Liver (tissue), 9 donors: ENCODE results near the gene GSTO2. TPM values are rescaled to one million over a fixed set of nuclear protein-coding genes. Genes with fewer than 3 reads are reported as not detected.

Source experiments
- DNase-seq: peaks from one replicate; pipeline ENCODE4 v3.0.0-alpha.2; 2017; ENCODE audit warnings: low spot score
- H3K27ac ChIP-seq, 2 donors: one replicate each; pipeline ENCODE4 v1.7.0; 2013; ENCODE audit warnings: inconsistent platforms in 2 of 2, low read length in 2 of 2, control low read depth in 1 of 2, low read depth in 1 of 2, mild to moderate bottlenecking in 1 of 2
- H3K27me3 ChIP-seq, 4 donors: one replicate each; pipeline versions ENCODE4 v1.6.1 to v1.7.0; 2013; ENCODE audit warnings: low read length in 3 of 4, inconsistent platforms in 1 of 4, mild to moderate bottlenecking in 1 of 4, moderate library complexity in 1 of 4; ENCODE audit not compliant: control insufficient read depth in 4 of 4, insufficient read depth in 4 of 4
- H3K36me3 ChIP-seq, 4 donors: one replicate each; pipeline versions ENCODE4 v1.6.1 to v1.7.0; 2013; ENCODE audit warnings: low read length in 3 of 4, mild to moderate bottlenecking in 3 of 4, low read depth in 1 of 4, moderate library complexity in 1 of 4; ENCODE audit not compliant: control insufficient read depth in 4 of 4, insufficient read depth in 3 of 4
- H3K4me1 ChIP-seq, 4 donors: one replicate each; pipeline versions ENCODE4 v1.6.1 to v1.7.0; 2013; ENCODE audit warnings: low read length in 3 of 4, mild to moderate bottlenecking in 3 of 4, moderate library complexity in 1 of 4; ENCODE audit not compliant: control insufficient read depth in 4 of 4, insufficient read depth in 4 of 4
- H3K4me3 ChIP-seq, 3 donors: one replicate each; pipeline versions ENCODE4 v1.6.1 to v1.7.0; 2013; ENCODE audit warnings: low read length in 3 of 3, control low read depth in 1 of 3, low read depth in 1 of 3, mild to moderate bottlenecking in 1 of 3
- H3K9ac ChIP-seq, 2 donors: one replicate each; pipeline ENCODE4 v1.7.0; 2013; ENCODE audit warnings: low read length in 2 of 2, mild to moderate bottlenecking in 2 of 2, moderate library complexity in 2 of 2, control low read depth in 1 of 2, low read depth in 1 of 2
- H3K9me3 ChIP-seq, 4 donors: one replicate each; pipeline versions ENCODE4 v1.6.1 to v1.7.0; 2013; ENCODE audit warnings: low read length in 3 of 4; ENCODE audit not compliant: control insufficient read depth in 4 of 4
- EGR1 ChIP-seq, 2 donors: IDR thresholded peaks; 2 replicates each; pipeline ENCODE4 v1.6.1; 2016 to 2018; ENCODE audit warnings: antibody characterized with exemption in 2 of 2, low read depth in 2 of 2
- FOXA1 ChIP-seq: IDR thresholded peaks from 2 replicates; pipeline ENCODE4 v1.6.1; 2016; ENCODE audit warnings: antibody characterized with exemption
- GABPA ChIP-seq, 2 donors: IDR thresholded peaks in 1 of 2; conservative IDR thresholded peaks in 1 of 2; 2 replicates each; pipeline ENCODE4 v1.6.1; 2016; ENCODE audit warnings: antibody characterized with exemption in 2 of 2, mild to moderate bottlenecking in 1 of 2, moderate library complexity in 1 of 2
- HNF4A ChIP-seq, 2 donors: conservative IDR thresholded peaks; 2 replicates each; pipeline ENCODE4 v1.6.1; 2016; ENCODE audit warnings: antibody characterized with exemption in 2 of 2, mild to moderate bottlenecking in 2 of 2
- HNF4G ChIP-seq: IDR thresholded peaks from 2 replicates; pipeline ENCODE4 v1.6.1; 2016; ENCODE audit warnings: antibody characterized with exemption
- JUND ChIP-seq, 2 donors: IDR thresholded peaks; 2 replicates each; pipeline ENCODE4 v1.6.1; 2016; ENCODE audit warnings: antibody characterized with exemption in 2 of 2
- NR2F2 ChIP-seq: IDR thresholded peaks from 2 replicates; pipeline ENCODE4 v1.6.1; 2016; ENCODE audit warnings: antibody characterized with exemption
- RAD21 ChIP-seq, 2 donors: IDR thresholded peaks; 2 replicates each; pipeline ENCODE4 v1.6.1; 2016; ENCODE audit warnings: antibody characterized with exemption in 2 of 2, mild to moderate bottlenecking in 2 of 2
- TAF1 ChIP-seq: conservative IDR thresholded peaks from 2 replicates; pipeline ENCODE4 v1.6.1; 2016; ENCODE audit warnings: antibody characterized with exemption, mild to moderate bottlenecking
- YY1 ChIP-seq: IDR thresholded peaks from 2 replicates; pipeline ENCODE4 v1.6.1; 2016; ENCODE audit warnings: antibody characterized with exemption, mild to moderate bottlenecking
- WGBS: extraction: QIAGEN DNeasy Blood & Tissue Kit; methylation state at CpG from one replicate; pipeline ENCODE4 v1.1.7; 2013; 5-methylcytosine and 5-hydroxymethylcytosine counted together
- polyA plus RNA-seq, 2 donors: library from polyadenylated mRNA; stranded (reverse) in 1 of 2; unstranded in 1 of 2; fragments of 200-250 nt in 1 of 2; fragments of >200 nt in 1 of 2; fragmentation: Nextera tagmentation in 1 of 2; extraction: Ambion mirVana in 1 of 2; gene quantifications; one replicate each; pipeline versions ENCODE4 v1.2.1 to v1.2.3, GENCODE V29; 2013 to 2015
- total RNA-seq, 2 donors: library from RNA; depleted of rRNA; stranded (reverse); fragments of >200 nt; gene quantifications; one replicate each; pipeline ENCODE4 v1.2.3, GENCODE V29; 2014
- TF ChIP-seq, protein P1 (sequence below): IDR thresholded peaks from 2 replicates; pipeline ENCODE4 v1.6.1; 2016; ENCODE audit warnings: antibody characterized with exemption
- TF ChIP-seq, protein P2 (sequence below): IDR thresholded peaks from 2 replicates; pipeline ENCODE4 v1.6.1; 2016; ENCODE audit warnings: antibody characterized with exemption
- TF ChIP-seq, protein P3 (sequence below): fragments of 150-350 bp; IDR thresholded peaks from 2 replicates; pipeline ENCODE4 v1.5.1; 2017; ENCODE audit warnings: improper control_type of control experiment, low read depth, low read length; ENCODE audit not compliant: missing input control
- TF ChIP-seq, protein P4 (sequence below): IDR thresholded peaks from 2 replicates; pipeline ENCODE4 v1.6.1; 2016; ENCODE audit warnings: antibody characterized with exemption
- TF ChIP-seq, protein P5 (sequence below): IDR thresholded peaks from 2 replicates; pipeline ENCODE4 v1.6.1; 2016; ENCODE audit warnings: antibody characterized with exemption, mild to moderate bottlenecking
- donor health status: healthy.
- donor health status: healthy.
- donor health status: healthy.
- donor health status: healthy.
- donor health status: healthy.

Gene GSTO2
- total and polyA plus RNA-seq, 4 donors = 1.0 to 4.6 (median 1.7) TPM

DNA sequence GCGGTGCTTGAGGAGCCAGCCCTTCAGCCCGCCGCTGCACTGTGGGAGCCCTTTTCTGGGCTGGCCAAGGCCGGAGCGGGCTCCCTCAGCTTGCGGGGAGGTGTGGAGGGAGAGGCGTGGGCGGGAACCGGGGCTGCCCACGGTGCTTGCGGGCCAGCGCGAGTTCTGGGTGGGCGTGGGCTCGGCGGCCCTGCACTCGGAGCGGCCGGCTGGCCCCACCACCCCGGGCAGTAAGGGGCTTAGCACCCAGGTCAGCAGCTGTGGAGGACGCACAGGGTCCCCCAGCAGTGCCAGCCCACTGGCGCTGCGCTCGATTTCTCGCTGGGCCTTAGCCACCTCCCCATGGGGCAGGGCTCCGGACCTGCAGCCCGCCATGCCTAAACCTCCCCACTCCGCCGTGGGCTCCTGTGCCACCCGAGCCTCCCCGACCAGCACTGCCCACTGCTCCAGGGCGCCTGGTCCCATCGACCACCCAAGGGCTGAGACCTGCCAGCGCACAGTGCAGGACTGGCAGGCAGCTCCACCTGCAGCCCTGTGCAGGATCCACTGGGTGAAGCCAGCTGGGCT is 23.8 kb upstream of the GSTO2 start:
- H3K4me3 ChIP-seq = no peak overlapping the region
- H3K27me3 ChIP-seq = no peaks in the 10 kb centered on the region
- H3K36me3 ChIP-seq = no peaks in the 10 kb centered on the region
- 98% methylated on average over 34 of the region's 34 CpGs for WGBS
- no peak for DNase-seq
- no peaks in the 10 kb centered on the region for H3K4me1 ChIP-seq
- no peak overlapping the region for H3K9ac ChIP-seq
- H3K9me3 ChIP-seq = no peaks in the 10 kb centered on the region
- TF ChIP-seq TAF1 (no peak), FOXA1 (no peak), YY1 (no peak), RAD21 (IDR thresholded peaks at IDR 0.05) (no peak), JUND (IDR thresholded peaks at IDR 0.05) (no peak), HNF4G (no peak), HNF4A (conservative IDR thresholded peaks at IDR 0.05) (no peak), EGR1 (IDR thresholded peaks at IDR 0.05; ENCODE audit: low read depth in 2 of 2) (no peak)
- TF ChIP-seq, protein P1, sequence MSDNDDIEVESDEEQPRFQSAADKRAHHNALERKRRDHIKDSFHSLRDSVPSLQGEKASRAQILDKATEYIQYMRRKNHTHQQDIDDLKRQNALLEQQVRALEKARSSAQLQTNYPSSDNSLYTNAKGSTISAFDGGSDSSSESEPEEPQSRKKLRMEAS = no peak
- TF ChIP-seq, protein P2, sequence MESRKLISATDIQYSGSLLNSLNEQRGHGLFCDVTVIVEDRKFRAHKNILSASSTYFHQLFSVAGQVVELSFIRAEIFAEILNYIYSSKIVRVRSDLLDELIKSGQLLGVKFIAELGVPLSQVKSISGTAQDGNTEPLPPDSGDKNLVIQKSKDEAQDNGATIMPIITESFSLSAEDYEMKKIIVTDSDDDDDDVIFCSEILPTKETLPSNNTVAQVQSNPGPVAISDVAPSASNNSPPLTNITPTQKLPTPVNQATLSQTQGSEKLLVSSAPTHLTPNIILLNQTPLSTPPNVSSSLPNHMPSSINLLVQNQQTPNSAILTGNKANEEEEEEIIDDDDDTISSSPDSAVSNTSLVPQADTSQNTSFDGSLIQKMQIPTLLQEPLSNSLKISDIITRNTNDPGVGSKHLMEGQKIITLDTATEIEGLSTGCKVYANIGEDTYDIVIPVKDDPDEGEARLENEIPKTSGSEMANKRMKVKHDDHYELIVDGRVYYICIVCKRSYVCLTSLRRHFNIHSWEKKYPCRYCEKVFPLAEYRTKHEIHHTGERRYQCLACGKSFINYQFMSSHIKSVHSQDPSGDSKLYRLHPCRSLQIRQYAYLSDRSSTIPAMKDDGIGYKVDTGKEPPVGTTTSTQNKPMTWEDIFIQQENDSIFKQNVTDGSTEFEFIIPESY = no peak
- TF ChIP-seq, protein P3, sequence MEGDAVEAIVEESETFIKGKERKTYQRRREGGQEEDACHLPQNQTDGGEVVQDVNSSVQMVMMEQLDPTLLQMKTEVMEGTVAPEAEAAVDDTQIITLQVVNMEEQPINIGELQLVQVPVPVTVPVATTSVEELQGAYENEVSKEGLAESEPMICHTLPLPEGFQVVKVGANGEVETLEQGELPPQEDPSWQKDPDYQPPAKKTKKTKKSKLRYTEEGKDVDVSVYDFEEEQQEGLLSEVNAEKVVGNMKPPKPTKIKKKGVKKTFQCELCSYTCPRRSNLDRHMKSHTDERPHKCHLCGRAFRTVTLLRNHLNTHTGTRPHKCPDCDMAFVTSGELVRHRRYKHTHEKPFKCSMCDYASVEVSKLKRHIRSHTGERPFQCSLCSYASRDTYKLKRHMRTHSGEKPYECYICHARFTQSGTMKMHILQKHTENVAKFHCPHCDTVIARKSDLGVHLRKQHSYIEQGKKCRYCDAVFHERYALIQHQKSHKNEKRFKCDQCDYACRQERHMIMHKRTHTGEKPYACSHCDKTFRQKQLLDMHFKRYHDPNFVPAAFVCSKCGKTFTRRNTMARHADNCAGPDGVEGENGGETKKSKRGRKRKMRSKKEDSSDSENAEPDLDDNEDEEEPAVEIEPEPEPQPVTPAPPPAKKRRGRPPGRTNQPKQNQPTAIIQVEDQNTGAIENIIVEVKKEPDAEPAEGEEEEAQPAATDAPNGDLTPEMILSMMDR = no peak
- TF ChIP-seq, protein P4, sequence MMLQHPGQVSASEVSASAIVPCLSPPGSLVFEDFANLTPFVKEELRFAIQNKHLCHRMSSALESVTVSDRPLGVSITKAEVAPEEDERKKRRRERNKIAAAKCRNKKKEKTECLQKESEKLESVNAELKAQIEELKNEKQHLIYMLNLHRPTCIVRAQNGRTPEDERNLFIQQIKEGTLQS = no peak
- TF ChIP-seq, protein P5, sequence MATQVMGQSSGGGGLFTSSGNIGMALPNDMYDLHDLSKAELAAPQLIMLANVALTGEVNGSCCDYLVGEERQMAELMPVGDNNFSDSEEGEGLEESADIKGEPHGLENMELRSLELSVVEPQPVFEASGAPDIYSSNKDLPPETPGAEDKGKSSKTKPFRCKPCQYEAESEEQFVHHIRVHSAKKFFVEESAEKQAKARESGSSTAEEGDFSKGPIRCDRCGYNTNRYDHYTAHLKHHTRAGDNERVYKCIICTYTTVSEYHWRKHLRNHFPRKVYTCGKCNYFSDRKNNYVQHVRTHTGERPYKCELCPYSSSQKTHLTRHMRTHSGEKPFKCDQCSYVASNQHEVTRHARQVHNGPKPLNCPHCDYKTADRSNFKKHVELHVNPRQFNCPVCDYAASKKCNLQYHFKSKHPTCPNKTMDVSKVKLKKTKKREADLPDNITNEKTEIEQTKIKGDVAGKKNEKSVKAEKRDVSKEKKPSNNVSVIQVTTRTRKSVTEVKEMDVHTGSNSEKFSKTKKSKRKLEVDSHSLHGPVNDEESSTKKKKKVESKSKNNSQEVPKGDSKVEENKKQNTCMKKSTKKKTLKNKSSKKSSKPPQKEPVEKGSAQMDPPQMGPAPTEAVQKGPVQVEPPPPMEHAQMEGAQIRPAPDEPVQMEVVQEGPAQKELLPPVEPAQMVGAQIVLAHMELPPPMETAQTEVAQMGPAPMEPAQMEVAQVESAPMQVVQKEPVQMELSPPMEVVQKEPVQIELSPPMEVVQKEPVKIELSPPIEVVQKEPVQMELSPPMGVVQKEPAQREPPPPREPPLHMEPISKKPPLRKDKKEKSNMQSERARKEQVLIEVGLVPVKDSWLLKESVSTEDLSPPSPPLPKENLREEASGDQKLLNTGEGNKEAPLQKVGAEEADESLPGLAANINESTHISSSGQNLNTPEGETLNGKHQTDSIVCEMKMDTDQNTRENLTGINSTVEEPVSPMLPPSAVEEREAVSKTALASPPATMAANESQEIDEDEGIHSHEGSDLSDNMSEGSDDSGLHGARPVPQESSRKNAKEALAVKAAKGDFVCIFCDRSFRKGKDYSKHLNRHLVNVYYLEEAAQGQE = no peak
- no peak overlapping the region for H3K27ac ChIP-seq

DNA sequence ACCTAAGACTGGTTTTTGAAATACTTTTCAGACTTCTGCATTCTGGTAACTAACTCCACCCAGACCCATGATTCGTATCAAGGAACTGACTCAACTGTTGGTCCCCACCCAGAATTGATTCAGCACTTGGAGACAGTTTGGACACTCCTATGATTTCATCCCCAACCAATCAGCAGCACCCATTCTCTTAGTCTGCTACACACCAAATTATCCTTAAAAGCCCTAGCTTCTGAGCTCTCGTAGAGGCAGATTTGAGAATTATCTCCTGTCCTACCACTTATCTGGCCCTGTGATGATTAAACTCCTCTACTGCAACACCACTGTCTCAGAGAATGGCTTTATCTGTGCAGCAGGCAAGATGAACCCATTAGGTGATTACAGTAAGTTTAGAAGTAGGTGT is 22.0 kb upstream of the GSTO2 start:
- Histone ChIP-seq H3K36me3 (no peaks in the 10 kb centered on the region), H3K27ac (no peak overlapping the region), H3K27me3 (no peaks in the 10 kb centered on the region), H3K4me3 (no peak overlapping the region), H3K9me3 (no peaks in the 10 kb centered on the region), H3K9ac (no peak overlapping the region), H3K4me1 (peaks cover 0 to 6% (median under 1%) of the 10 kb centered on the region in 4 donors)
- 79% methylated on average over 2 of the region's 2 CpGs for WGBS
- DNase-seq = no peak
- no peak for TF ChIP-seq RAD21 (IDR thresholded peaks at IDR 0.05)
- TF ChIP-seq NR2F2 = no peak
- TF ChIP-seq EGR1 (IDR thresholded peaks at IDR 0.05; ENCODE audit: low read depth in 2 of 2) = no peak
- TF ChIP-seq GABPA (IDR thresholded peaks at IDR 0.05 in 1 of 2, conservative IDR thresholded peaks at IDR 0.05 in 1 of 2) = no peak
- TF ChIP-seq, protein P1 = no peak
- TF ChIP-seq HNF4G = no peak
- TF ChIP-seq JUND (IDR thresholded peaks at IDR 0.05) = no peak
- TF ChIP-seq, protein P3 = no peak
- TF ChIP-seq, protein P2 = no peak
